Measurements from ENCODE around the gene ANO1. TPM values are rescaled to one million over a fixed set of nuclear protein-coding genes. Genes with fewer than 3 reads are reported as not detected.

Gene ANO1
- not detected for total RNA-seq (2021; fragmentation: NEBNext Ultra II Directional; extraction: Animal tissue kit (Norgen Biotek cat#: 25700))
- long read RNA-seq = 0 reads

DNA sequence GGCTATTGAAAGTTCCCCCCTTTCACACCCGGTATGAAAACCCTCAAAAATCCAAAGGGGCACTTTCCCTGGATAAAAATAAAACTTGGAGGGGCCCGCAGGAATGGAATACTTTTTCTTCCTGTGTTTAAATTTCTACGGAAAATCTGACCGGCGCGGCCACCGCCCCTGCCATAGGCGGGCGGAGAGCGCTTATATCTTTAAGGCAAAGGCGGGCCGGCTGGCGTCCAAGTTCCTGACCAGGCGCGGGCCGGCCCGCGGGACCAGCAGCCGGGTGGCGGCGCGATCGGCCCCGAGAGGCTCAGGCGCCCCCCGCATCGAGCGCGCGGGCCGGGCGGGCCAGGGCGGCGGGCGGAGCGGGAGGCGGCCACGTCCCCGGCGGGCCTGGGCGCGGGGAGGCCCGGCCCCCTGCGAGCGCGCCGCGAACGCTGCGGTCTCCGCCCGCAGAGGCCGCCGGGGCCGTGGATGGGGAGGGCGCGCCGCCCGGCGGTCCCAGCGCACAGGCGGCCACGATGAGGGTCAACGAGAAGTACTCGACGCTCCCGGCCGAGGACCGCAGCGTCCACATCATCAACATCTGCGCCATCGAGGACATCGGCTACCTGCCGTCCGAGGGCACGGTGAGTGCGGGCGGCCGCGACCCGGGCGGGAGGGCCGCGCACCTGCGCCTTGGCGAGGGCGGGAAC, at the start of gene ANO1:
Gene ANO1 (plus strand): TSS at position 223 of the 686 bp plus-strand sequence. CDS start 290 bp downstream, at position 513.
- no peak within 1 kb of the TSS for H3K4me3 Mint-ChIP-seq
- H3K36me3 Mint-ChIP-seq (ENCODE audit: low read depth) = no peaks in the 10 kb centered on the region
- no peaks in the 10 kb centered on the region for H3K4me1 Mint-ChIP-seq (ENCODE audit: low read depth)
- H3K27ac Mint-ChIP-seq = no peak within 1 kb of the TSS
- no peak for DNase-seq
- TF ChIP-seq, protein P1, sequence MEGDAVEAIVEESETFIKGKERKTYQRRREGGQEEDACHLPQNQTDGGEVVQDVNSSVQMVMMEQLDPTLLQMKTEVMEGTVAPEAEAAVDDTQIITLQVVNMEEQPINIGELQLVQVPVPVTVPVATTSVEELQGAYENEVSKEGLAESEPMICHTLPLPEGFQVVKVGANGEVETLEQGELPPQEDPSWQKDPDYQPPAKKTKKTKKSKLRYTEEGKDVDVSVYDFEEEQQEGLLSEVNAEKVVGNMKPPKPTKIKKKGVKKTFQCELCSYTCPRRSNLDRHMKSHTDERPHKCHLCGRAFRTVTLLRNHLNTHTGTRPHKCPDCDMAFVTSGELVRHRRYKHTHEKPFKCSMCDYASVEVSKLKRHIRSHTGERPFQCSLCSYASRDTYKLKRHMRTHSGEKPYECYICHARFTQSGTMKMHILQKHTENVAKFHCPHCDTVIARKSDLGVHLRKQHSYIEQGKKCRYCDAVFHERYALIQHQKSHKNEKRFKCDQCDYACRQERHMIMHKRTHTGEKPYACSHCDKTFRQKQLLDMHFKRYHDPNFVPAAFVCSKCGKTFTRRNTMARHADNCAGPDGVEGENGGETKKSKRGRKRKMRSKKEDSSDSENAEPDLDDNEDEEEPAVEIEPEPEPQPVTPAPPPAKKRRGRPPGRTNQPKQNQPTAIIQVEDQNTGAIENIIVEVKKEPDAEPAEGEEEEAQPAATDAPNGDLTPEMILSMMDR (IDR thresholded peaks at IDR 0.05) = no peak
- no peaks in the 10 kb centered on the region for H3K9me3 Mint-ChIP-seq
- H3K27me3 Mint-ChIP-seq (ENCODE audit: insufficient read depth) = peaks cover 72% of the 10 kb centered on the region

DNA sequence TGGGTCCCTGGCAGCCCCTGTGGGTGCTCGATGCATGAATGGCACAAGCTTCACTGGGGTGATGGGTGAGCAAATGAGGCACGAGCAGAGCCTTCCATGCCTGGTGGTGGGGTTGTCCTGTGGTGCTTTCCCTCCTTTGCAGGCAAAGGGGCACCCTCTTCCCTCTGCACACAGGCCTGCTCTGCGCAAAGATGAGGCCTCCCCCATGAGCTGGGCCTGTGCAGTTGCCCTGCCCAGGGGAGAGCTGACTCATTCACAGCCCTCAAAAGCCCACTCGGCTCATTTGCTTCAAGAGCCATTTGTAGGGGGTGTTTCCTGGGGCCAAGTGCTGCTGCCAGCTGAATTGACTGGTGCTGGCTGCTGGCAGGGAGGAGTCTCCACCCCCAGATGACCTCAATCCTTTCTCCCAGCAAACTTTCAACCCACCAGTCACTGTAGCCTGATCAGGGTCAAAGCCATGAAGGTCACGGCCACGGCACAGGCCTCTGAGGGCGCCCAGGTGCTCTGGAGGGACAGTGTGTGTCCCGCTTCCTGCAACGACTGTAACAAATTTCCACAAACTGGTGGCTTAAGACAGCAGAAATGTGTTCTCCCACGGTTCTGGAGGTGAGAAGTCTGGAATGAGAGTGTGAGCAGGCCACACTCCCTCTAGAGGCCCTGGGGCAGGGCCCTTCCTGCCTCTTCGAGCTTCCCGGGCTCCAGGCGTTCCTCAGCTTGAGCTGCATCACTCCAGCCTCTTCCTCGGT, 48.8 kb upstream of the ANO1 start:
- Mint-ChIP-seq H3K4me1 (ENCODE audit: low read depth) (peaks cover 14% of the 10 kb centered on the region), H3K27me3 (ENCODE audit: insufficient read depth) (peaks cover 26% of the 10 kb centered on the region), H3K27ac (no peak overlapping the region; the same call in 1 of the 2 replicates), H3K4me3 (no peak overlapping the region), H3K9me3 (no peaks in the 10 kb centered on the region), H3K36me3 (ENCODE audit: low read depth) (no peaks in the 10 kb centered on the region)
- TF ChIP-seq, protein P1 (IDR thresholded peaks at IDR 0.05) = no peak; the same call in 1 of the 2 replicates
- DNase-seq = no peak

DNA sequence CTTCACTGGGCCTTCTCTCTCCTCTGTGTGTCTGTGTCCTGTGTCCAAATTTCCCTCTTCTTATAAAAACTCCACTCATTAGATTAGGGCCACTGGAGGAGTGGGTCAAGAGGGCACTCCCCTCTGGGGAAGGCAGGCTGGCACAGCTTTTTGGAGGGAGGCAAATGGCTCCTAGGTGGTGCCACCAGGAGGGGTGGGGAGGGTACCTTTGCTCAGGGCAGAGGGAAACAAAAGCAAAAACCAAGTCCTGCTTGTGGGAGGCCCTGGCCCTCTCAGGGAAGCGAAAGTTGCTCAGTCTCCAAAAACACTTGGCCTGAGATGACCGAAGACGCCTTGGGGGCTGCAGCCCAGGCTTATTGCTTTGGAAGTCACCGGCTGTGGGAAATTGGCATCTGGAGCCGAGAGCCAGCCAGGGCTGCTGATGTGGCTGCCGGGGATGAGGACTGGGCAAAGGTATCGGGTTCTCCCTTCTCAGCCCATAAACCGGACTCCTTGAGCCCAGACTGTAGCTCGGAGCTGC, 48.2 kb upstream of the ANO1 start:
- Mint-ChIP-seq H3K36me3 (ENCODE audit: low read depth) (no peaks in the 10 kb centered on the region), H3K27ac (no peak overlapping the region), H3K4me1 (ENCODE audit: low read depth) (peaks cover 14% of the 10 kb centered on the region), H3K27me3 (ENCODE audit: insufficient read depth) (peaks cover 26% of the 10 kb centered on the region), H3K4me3 (peak overlapping the region; percentile 36; the same call in 1 of the 2 replicates), H3K9me3 (no peaks in the 10 kb centered on the region)
- TF ChIP-seq, protein P1 (IDR thresholded peaks at IDR 0.05) = no peak
- DNase-seq = no peak

DNA sequence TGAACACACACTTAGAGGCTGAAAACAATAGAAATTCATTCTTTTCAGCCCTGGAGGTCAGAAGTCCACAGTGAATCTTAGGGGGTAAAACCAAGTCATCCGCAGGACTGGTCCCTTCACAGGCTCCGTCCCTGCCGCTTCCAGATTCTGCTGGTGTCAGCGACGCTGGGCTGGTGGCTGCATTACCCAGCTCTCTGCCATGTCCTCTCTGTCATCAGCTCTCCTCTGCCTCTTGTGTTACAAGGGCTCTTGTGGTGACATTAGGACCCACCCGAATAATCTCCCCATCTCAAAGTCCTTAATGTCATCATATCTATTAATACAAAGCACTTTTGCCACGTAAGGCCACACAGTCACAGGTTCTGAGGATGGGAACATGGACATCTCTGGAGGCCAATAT, 47.7 kb upstream of the ANO1 start:
- no peaks in the 10 kb centered on the region for H3K9me3 Mint-ChIP-seq
- no peak overlapping the region for H3K27ac Mint-ChIP-seq
- peaks cover 26% of the 10 kb centered on the region for H3K27me3 Mint-ChIP-seq (ENCODE audit: insufficient read depth)
- peak overlapping the region; percentile 36 for H3K4me3 Mint-ChIP-seq
- no peak for DNase-seq
- H3K36me3 Mint-ChIP-seq (ENCODE audit: low read depth) = no peaks in the 10 kb centered on the region
- TF ChIP-seq, protein P1 (IDR thresholded peaks at IDR 0.05) = no peak
- peaks cover 14% of the 10 kb centered on the region for H3K4me1 Mint-ChIP-seq (ENCODE audit: low read depth)

DNA sequence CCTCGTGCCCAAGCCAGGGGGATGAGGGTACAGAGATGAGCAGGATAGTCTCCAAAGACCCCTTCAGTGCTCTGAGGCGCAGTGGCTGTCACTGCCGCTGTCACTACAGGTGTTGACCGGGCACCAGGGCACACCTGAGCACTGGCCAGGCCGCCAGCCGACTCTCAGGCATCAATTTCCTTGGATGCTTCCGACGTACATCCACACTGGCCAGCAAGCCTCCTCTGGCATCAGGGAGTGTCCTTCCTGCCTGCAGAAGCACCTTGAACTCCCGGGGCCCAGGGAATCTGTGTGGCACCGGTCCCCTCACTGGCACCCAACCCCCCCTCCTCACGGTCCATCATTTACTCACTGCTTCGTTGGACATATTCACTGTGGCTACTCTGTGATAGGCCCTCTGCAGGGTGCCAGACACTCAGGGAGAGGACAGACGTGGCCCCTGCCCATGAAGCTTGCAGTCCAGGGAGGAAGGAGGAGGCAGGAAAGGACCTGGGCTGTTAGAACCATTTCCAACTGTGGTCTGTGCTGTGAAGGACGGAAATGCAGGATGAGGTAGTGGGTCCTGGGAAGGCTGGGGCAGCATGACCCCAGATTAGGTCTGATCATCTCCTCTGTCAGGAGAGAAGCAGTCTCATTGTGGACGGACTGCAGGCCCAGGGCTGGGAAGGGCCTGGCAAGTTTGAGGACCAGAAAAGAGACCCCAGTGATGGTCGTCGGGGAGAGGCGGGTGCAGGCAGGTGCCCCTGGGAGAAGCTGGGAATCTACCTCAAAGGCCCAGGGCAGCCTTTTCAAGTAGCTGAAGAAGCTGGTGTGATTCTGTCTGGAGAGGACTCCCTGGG, 46.3 kb upstream of the ANO1 start:
- Mint-ChIP-seq H3K9me3 (peaks cover 1% of the 10 kb centered on the region; the same call in 1 of the 2 replicates), H3K4me1 (ENCODE audit: low read depth) (peaks cover 14% of the 10 kb centered on the region), H3K27ac (no peak overlapping the region), H3K36me3 (ENCODE audit: low read depth) (no peaks in the 10 kb centered on the region), H3K4me3 (no peak overlapping the region), H3K27me3 (ENCODE audit: insufficient read depth) (peaks cover 32% of the 10 kb centered on the region)
- TF ChIP-seq, protein P1 (IDR thresholded peaks at IDR 0.05) = no peak
- DNase-seq = no peak

All from HFFc6 (cell line).